Left ventricle myocardium inferior (tissue), 1 donor: ENCODE measurements around the gene HMCN2. TPM values are rescaled to one million over a fixed set of nuclear protein-coding genes. Genes with fewer than 3 reads are reported as not detected.
A peak's percentile ranks its signal among the peaks of the same experiment; 100 is the strongest.

Experiments used
- DNase-seq: peaks from one replicate; pipeline ENCODE4 v3.0.0-alpha.2; 2020
- H3K27ac ChIP-seq: fragments of 200-600 bp; replicated peaks from 2 replicates; pipeline ENCODE4 v1.8.0; 2021
- H3K27me3 ChIP-seq: fragments of 200-600 bp; 2 replicates; pipeline ENCODE4 v1.8.0; 2021; ENCODE audit warnings: low read depth
- H3K36me3 ChIP-seq: fragments of 200-600 bp; 2 replicates; pipeline ENCODE4 v1.8.0; 2021
- H3K4me1 ChIP-seq: fragments of 200-600 bp; 2 replicates; pipeline ENCODE4 v1.8.0; 2021
- H3K4me3 ChIP-seq: fragments of 200-600 bp; 2 replicates; pipeline ENCODE4 v1.8.0; 2021; ENCODE audit warnings: mild to moderate bottlenecking, moderate library complexity
- H3K9me3 ChIP-seq: fragments of 200-600 bp; replicated peaks from 2 replicates; pipeline ENCODE4 v1.8.0; 2021
- CTCF ChIP-seq: fragments of 200-600 bp; IDR thresholded peaks from 2 replicates; pipeline ENCODE4 v1.8.0; 2021; ENCODE audit warnings: antibody characterized with exemption, mild to moderate bottlenecking, borderline replicate concordance
- intact Hi-C: fragments of 100-400 bp; cut with micrococcal nuclease; formaldehyde crosslinking; loops from one replicate; pipeline ENCODE4 v1.11.0; 2022
- total RNA-seq: library from RNA; stranded (reverse); fragmentation: NEBNext Ultra II Directional; extraction: Animal tissue kit (Norgen Biotek cat#: 25700); gene quantifications from one replicate; pipeline ENCODE4 v1.2.1, GENCODE V29; 2021
- donor health status: DM: no; HTN: yes; CAD: no; lungs with severe emphysema.

HMCN2 gene
- total RNA-seq, 1 donor from 2014 or later: 5.5 TPM

GRCh38 chr9:130427326-130427725, 161.8 kb downstream of the HMCN2 start:
- no peak for TF ChIP-seq CTCF
- peaks cover 36% of the 10 kb centered on the region for H3K4me1 ChIP-seq
- H3K27ac ChIP-seq: peak overlapping the region; percentile 67
- H3K27me3 ChIP-seq: peaks cover 12% of the 10 kb centered on the region
- H3K9me3 ChIP-seq: no peaks in the 10 kb centered on the region
- intact Hi-C loops: no loop called here
- H3K4me3 ChIP-seq: no peak overlapping the region
- DNase-seq: no peak
- no peaks in the 10 kb centered on the region for H3K36me3 ChIP-seq

GRCh38 chr9:130428086-130428665, 162.6 kb downstream of the HMCN2 start:
- DNase-seq: no peak
- no peak for TF ChIP-seq CTCF
- Histone ChIP-seq H3K9me3 (no peaks in the 10 kb centered on the region), H3K27me3 (peaks cover 13% of the 10 kb centered on the region), H3K4me3 (no peak overlapping the region), H3K27ac (peak overlapping the region; percentile 67), H3K36me3 (no peaks in the 10 kb centered on the region), H3K4me1 (peaks cover 35% of the 10 kb centered on the region)
- intact Hi-C loops: no loop called here

- no peak for TF ChIP-seq CTCF
- H3K9me3 ChIP-seq: no peaks in the 10 kb centered on the region
- DNase-seq: no peak
- H3K27me3 ChIP-seq: peaks cover 25% of the 10 kb centered on the region
- H3K4me3 ChIP-seq: no peak overlapping the region
- H3K36me3 ChIP-seq: no peaks in the 10 kb centered on the region
- no peak overlapping the region for H3K27ac ChIP-seq
- intact Hi-C loops: no loop called here
- peaks cover 37% of the 10 kb centered on the region for H3K4me1 ChIP-seq
These were observed 163.8 kb downstream of the HMCN2 start for GRCh38 chr9:130429381-130429780.

- no peak overlapping the region for H3K27ac ChIP-seq
- intact Hi-C loops: no loop called here
- TF ChIP-seq CTCF: no peak
- H3K27me3 ChIP-seq: peaks cover 29% of the 10 kb centered on the region
- H3K36me3 ChIP-seq: no peaks in the 10 kb centered on the region
- no peak overlapping the region for H3K4me3 ChIP-seq
- no peaks in the 10 kb centered on the region for H3K9me3 ChIP-seq
- peaks cover 37% of the 10 kb centered on the region for H3K4me1 ChIP-seq
- no peak for DNase-seq
These were observed 164.3 kb downstream of the HMCN2 start for GRCh38 chr9:130429831-130430230.

- H3K27ac ChIP-seq: no peak overlapping the region
- no peaks in the 10 kb centered on the region for H3K9me3 ChIP-seq
These were observed 164.7 kb downstream of the HMCN2 start for GRCh38 chr9:130430232-130430631.

More at GRCh38 chr9:130430232-130430631, 164.7 kb downstream of the HMCN2 start:
- intact Hi-C loops: no loop called here
- no peak overlapping the region for H3K4me3 ChIP-seq
- H3K27me3 ChIP-seq: peaks cover 33% of the 10 kb centered on the region
- peaks cover 37% of the 10 kb centered on the region for H3K4me1 ChIP-seq
- no peak for TF ChIP-seq CTCF
- no peaks in the 10 kb centered on the region for H3K36me3 ChIP-seq
- DNase-seq: no peak
